Measurements from ENCODE around the gene ARL8A. TPM values are rescaled to one million over a fixed set of nuclear protein-coding genes. Genes with fewer than 3 reads are reported as not detected.

Gene ARL8A
- polyA plus RNA-seq, 1 experiment = 58.0 TPM

GRCh38 chr1:202107801-202108731, 36.5 kb downstream of the ARL8A start:
- POLR2A ChIA-PET = no interaction called here
- Histone ChIP-seq H3K27me3 (ENCODE audit: control insufficient read depth, insufficient read depth, low read length) (no peaks in the 10 kb centered on the region), H3K27ac (ENCODE audit: low read depth, low read length) (no peak overlapping the region), H3K9me3 (ENCODE audit: control insufficient read depth, insufficient read depth, low read length) (no peaks in the 10 kb centered on the region), H3K4me3 (ENCODE audit: low read depth, low read length) (no peak overlapping the region)
- TF ChIP-seq, protein P1, sequence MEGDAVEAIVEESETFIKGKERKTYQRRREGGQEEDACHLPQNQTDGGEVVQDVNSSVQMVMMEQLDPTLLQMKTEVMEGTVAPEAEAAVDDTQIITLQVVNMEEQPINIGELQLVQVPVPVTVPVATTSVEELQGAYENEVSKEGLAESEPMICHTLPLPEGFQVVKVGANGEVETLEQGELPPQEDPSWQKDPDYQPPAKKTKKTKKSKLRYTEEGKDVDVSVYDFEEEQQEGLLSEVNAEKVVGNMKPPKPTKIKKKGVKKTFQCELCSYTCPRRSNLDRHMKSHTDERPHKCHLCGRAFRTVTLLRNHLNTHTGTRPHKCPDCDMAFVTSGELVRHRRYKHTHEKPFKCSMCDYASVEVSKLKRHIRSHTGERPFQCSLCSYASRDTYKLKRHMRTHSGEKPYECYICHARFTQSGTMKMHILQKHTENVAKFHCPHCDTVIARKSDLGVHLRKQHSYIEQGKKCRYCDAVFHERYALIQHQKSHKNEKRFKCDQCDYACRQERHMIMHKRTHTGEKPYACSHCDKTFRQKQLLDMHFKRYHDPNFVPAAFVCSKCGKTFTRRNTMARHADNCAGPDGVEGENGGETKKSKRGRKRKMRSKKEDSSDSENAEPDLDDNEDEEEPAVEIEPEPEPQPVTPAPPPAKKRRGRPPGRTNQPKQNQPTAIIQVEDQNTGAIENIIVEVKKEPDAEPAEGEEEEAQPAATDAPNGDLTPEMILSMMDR (IDR thresholded peaks at IDR 0.05; ENCODE audit: low read depth, low read length) = no peak
- no peak for DNase-seq (ENCODE audit: low read depth, low spot score)
- CTCF ChIA-PET = interaction anchor here (0.8 to 1.8 kb wide), 3 partner anchors 10 to 28 kb away, joined by 3 to 6 read pairs (median 3); no protein-coding TSS in a partner anchor

- no peak overlapping the region for H3K4me3 ChIP-seq (ENCODE audit: low read depth, low read length)
- no peak for DNase-seq (ENCODE audit: low read depth, low spot score)
- H3K9me3 ChIP-seq (ENCODE audit: control insufficient read depth, insufficient read depth, low read length) = no peaks in the 10 kb centered on the region
- POLR2A ChIA-PET = no interaction called here
- H3K27ac ChIP-seq (ENCODE audit: low read depth, low read length) = no peak overlapping the region
- TF ChIP-seq, protein P1 (IDR thresholded peaks at IDR 0.05; ENCODE audit: low read depth, low read length) = no peak
- no peaks in the 10 kb centered on the region for H3K27me3 ChIP-seq (ENCODE audit: control insufficient read depth, insufficient read depth, low read length)
- CTCF ChIA-PET = interaction anchor here (1.8 kb wide), 1 partner anchor 12 kb away, joined by 6 read pairs; no protein-coding TSS in a partner anchor
These were observed 37.2 kb downstream of the ARL8A start for GRCh38 chr1:202107321-202107761.

DNA sequence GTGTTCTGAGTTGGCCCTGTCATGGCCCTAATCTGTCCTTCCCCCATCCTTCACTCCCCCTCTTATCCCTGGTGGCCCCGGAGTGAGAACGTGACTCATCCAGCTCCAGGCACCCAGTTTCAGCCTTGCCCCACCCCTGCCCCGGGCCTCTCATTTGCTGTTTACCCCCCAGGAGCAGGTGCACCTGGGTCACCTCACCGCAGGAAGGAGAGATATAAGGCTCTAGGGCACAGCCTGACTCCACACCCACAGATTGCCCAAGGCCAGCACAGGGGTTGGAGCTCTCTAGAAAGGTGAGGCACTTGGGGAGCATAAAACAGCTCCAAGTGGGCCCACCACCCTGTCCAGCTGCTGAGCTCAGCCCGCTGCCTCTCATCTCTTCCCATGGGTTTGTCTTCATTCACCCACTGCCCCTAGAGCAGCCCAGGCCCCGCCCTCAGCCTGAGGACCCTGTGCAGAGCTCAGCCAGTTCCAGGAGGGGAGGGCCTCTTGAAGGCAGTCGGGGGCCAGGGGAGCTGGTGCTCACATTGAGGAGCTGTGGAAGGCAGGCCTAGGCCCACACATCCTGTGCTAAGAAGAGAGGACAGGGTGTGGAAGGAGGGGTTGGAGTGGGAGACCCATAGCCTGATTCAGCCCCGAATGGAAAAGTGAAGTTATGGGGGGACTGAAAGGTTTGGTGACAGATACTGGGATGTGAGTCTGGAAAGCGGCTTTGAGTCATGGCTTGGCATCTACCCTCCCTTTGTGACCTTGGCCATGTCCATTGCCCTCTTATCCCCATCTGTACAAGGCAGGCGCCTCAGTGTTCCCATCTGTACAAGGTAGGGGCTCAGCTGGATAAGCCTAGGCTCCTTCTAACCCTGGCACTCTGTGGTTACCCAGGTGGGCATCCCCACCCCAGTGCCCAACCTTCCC, 37.9 kb downstream of the ARL8A start:
- CTCF ChIA-PET = interaction anchor here (0.9 to 1.8 kb wide), 3 partner anchors 13 to 107 kb away, joined by 3 to 6 read pairs (median 3); no protein-coding TSS in a partner anchor
- POLR2A ChIA-PET = interaction anchor here (0.6 to 0.7 kb wide), 2 partner anchors 90 to 91 kb away, joined by 3 to 5 read pairs; no protein-coding TSS in a partner anchor
- Histone ChIP-seq H3K27me3 (ENCODE audit: control insufficient read depth, insufficient read depth, low read length) (no peaks in the 10 kb centered on the region), H3K27ac (ENCODE audit: low read depth, low read length) (no peak overlapping the region), H3K4me3 (ENCODE audit: low read depth, low read length) (no peak overlapping the region), H3K9me3 (ENCODE audit: control insufficient read depth, insufficient read depth, low read length) (no peaks in the 10 kb centered on the region)
- DNase-seq (ENCODE audit: low read depth, low spot score) = no peak
- TF ChIP-seq, protein P1 (IDR thresholded peaks at IDR 0.05; ENCODE audit: low read depth, low read length) = no peak

DNA sequence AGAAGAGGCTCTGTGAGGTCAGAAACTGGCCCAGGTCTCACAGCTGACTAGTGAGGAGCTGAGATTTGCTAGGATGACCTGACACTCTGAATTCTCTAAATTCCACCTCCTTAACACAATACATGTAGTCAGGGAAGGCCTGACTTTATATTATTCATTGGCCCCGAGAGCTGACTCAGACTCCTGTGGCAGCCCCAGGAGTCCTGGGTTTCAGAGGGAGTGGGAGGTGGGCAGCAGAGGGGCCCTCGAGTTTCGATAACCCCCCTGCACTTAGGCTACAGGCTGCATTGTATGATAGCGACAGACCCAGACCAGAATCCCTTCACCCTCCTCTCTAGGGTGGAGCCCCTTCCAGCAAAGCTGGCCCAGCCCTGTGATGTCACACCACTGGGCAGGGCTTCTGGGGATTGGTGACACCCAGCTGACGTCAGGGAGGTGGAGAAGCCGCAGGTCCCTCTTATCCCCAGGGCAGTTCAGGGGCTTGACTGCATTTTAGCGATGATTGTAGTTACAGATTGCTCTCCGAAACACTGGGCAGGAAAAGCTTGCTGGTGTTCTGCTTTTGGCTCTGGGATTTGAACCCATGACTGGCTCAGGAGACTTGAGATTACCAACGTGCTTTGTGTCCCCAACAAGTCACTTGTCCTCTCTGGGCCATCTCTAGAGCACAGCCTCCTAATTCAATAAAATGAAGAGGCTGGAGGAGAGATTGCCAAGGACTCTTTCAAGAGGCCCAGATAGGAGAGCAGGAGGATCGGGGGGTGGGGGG, 38.8 kb downstream of the ARL8A start:
- no peak overlapping the region for H3K4me3 ChIP-seq (ENCODE audit: low read depth, low read length)
- no peaks in the 10 kb centered on the region for H3K9me3 ChIP-seq (ENCODE audit: control insufficient read depth, insufficient read depth, low read length)
- no peak for DNase-seq (ENCODE audit: low read depth, low spot score)
- no peak overlapping the region for H3K27ac ChIP-seq (ENCODE audit: low read depth, low read length)
- H3K27me3 ChIP-seq (ENCODE audit: control insufficient read depth, insufficient read depth, low read length) = no peaks in the 10 kb centered on the region
- POLR2A ChIA-PET = interaction anchor here (0.6 kb wide), 2 partner anchors 32 to 90 kb away, joined by 4 to 5 read pairs; no protein-coding TSS in a partner anchor
- CTCF ChIA-PET = interaction anchor here (0.6 to 1.8 kb wide), 4 partner anchors 14 to 106 kb away, joined by 3 to 7 read pairs (median 4); no protein-coding TSS in a partner anchor
- TF ChIP-seq, protein P1 (IDR thresholded peaks at IDR 0.05; ENCODE audit: low read depth, low read length) = no peak

Data from AG04450 (cell line).